ENCODE results near the gene SMPD4. TPM values are rescaled to one million over a fixed set of nuclear protein-coding genes. Genes with fewer than 3 reads are reported as not detected.
"Not testable (repeated sequence)": the region's sequence is repeated elsewhere in the genome, so short reads cannot be mapped to it uniquely, and the experiment has no call there.

Gene SMPD4
- polyA plus RNA-seq, 4 donors: 23.8 to 46.7 (median 32.6) TPM

- H3K27ac ChIP-seq (ENCODE audit: low read depth in 1 of 3, low read length in 2 of 3); H3K27me3 ChIP-seq (ENCODE audit: control insufficient read depth in 3 of 3, insufficient read depth in 3 of 3, low read length in 3 of 3); H3K4me1 ChIP-seq (ENCODE audit: control insufficient read depth in 3 of 3, insufficient read depth in 2 of 3, low read depth in 1 of 3, low read length in 2 of 3); DNase-seq; H3K9me3 ChIP-seq (ENCODE audit: control insufficient read depth in 2 of 2, insufficient read depth in 1 of 2, low read depth in 1 of 2, low read length in 1 of 2); FAIRE-seq; H3K4me3 ChIP-seq (ENCODE audit: low read depth in 1 of 3, low read length in 3 of 3): not testable (repeated sequence)
- H3K36me3 ChIP-seq (ENCODE audit: control insufficient read depth in 3 of 3, insufficient read depth in 2 of 3, low read depth in 1 of 3, low read length in 3 of 3): peaks cover 0 to 23% (median 0%) of the 10 kb centered on the region in 3 donors
- WGBS, 3 donors: 91 to 95% (median 93%) methylated on average over 6 of the region's 6 CpGs
Measured at GRCh38 chr2:130191319-130191718, 9.9 kb upstream of the SMPD4 start.

- FAIRE-seq (no peak), DNase-seq (no peak)
- Histone ChIP-seq H3K36me3 (ENCODE audit: control insufficient read depth in 3 of 3, insufficient read depth in 2 of 3, low read depth in 1 of 3, low read length in 3 of 3) (peaks cover 0 to 29% (median 0%) of the 10 kb centered on the region in 3 donors), H3K4me3 (ENCODE audit: low read depth in 1 of 3, low read length in 3 of 3) (no peak overlapping the region), H3K27me3 (ENCODE audit: control insufficient read depth in 3 of 3, insufficient read depth in 3 of 3, low read length in 3 of 3) (no peaks in the 10 kb centered on the region), H3K4me1 (ENCODE audit: control insufficient read depth in 3 of 3, insufficient read depth in 2 of 3, low read depth in 1 of 3, low read length in 2 of 3) (no peaks in the 10 kb centered on the region), H3K27ac (ENCODE audit: low read depth in 1 of 3, low read length in 2 of 3) (no peak overlapping the region), H3K9me3 (ENCODE audit: control insufficient read depth in 2 of 2, insufficient read depth in 1 of 2, low read depth in 1 of 2, low read length in 1 of 2) (no peaks in the 10 kb centered on the region)
- 76 to 91% (median 86%) methylated on average over 15 of the region's 15 CpGs for WGBS, 3 donors
Measured at GRCh38 chr2:130190237-130190636, 8.8 kb upstream of the SMPD4 start.

GRCh38 chr2:130188958-130189357 lies 7.6 kb upstream of the SMPD4 start:
- not testable (repeated sequence) for H3K4me1 ChIP-seq (ENCODE audit: control insufficient read depth in 3 of 3, insufficient read depth in 2 of 3, low read depth in 1 of 3, low read length in 2 of 3); DNase-seq; H3K4me3 ChIP-seq (ENCODE audit: low read depth in 1 of 3, low read length in 3 of 3); H3K27ac ChIP-seq (ENCODE audit: low read depth in 1 of 3, low read length in 2 of 3); H3K9me3 ChIP-seq (ENCODE audit: control insufficient read depth in 2 of 2, insufficient read depth in 1 of 2, low read depth in 1 of 2, low read length in 1 of 2); H3K27me3 ChIP-seq (ENCODE audit: control insufficient read depth in 3 of 3, insufficient read depth in 3 of 3, low read length in 3 of 3); FAIRE-seq
- 79 to 91% (median 83%) methylated on average over 3 to 4 of the region's 4 CpGs for WGBS, 3 donors
- H3K36me3 ChIP-seq (ENCODE audit: control insufficient read depth in 3 of 3, insufficient read depth in 2 of 3, low read depth in 1 of 3, low read length in 3 of 3): peaks cover 0 to 38% (median 0%) of the 10 kb centered on the region in 3 donors

- 91 to 92% (median 91%) methylated on average over 17 of the region's 17 CpGs for WGBS, 3 donors
- not testable (repeated sequence) for FAIRE-seq; H3K4me3 ChIP-seq (ENCODE audit: low read depth in 1 of 3, low read length in 3 of 3); H3K27ac ChIP-seq (ENCODE audit: low read depth in 1 of 3, low read length in 2 of 3); H3K27me3 ChIP-seq (ENCODE audit: control insufficient read depth in 3 of 3, insufficient read depth in 3 of 3, low read length in 3 of 3); DNase-seq; H3K9me3 ChIP-seq (ENCODE audit: control insufficient read depth in 2 of 2, insufficient read depth in 1 of 2, low read depth in 1 of 2, low read length in 1 of 2)
- H3K4me1 ChIP-seq (ENCODE audit: control insufficient read depth in 3 of 3, insufficient read depth in 2 of 3, low read depth in 1 of 3, low read length in 2 of 3): peaks cover 0 to 14% (median 0%) of the 10 kb centered on the region in 3 donors
- H3K36me3 ChIP-seq (ENCODE audit: control insufficient read depth in 3 of 3, insufficient read depth in 2 of 3, low read depth in 1 of 3, low read length in 3 of 3): peaks cover 0 to 43% (median 0%) of the 10 kb centered on the region in 3 donors
Measured at GRCh38 chr2:130187859-130188792, 6.7 kb upstream of the SMPD4 start.

GRCh38 chr2:130187268-130187667 lies 5.9 kb upstream of the SMPD4 start:
- FAIRE-seq: no peak
- WGBS, 3 donors: 70 to 78% (median 78%) methylated on average over 7 to 8 of the region's 8 CpGs

GRCh38 chr2:130186391-130186790 lies 5.0 kb upstream of the SMPD4 start:
- Histone ChIP-seq H3K4me1 (ENCODE audit: control insufficient read depth in 3 of 3, insufficient read depth in 2 of 3, low read depth in 1 of 3, low read length in 2 of 3) (peaks cover 0 to 14% (median 3%) of the 10 kb centered on the region in 3 donors), H3K9me3 (ENCODE audit: control insufficient read depth in 2 of 2, insufficient read depth in 1 of 2, low read depth in 1 of 2, low read length in 1 of 2) (no peaks in the 10 kb centered on the region), H3K27me3 (ENCODE audit: control insufficient read depth in 3 of 3, insufficient read depth in 3 of 3, low read length in 3 of 3) (no peaks in the 10 kb centered on the region), H3K36me3 (ENCODE audit: control insufficient read depth in 3 of 3, insufficient read depth in 2 of 3, low read depth in 1 of 3, low read length in 3 of 3) (peaks cover 0 to 41% (median 0%) of the 10 kb centered on the region in 3 donors), H3K4me3 (ENCODE audit: low read depth in 1 of 3, low read length in 3 of 3) (no peak overlapping the region), H3K27ac (ENCODE audit: low read depth in 1 of 3, low read length in 2 of 3) (no peak overlapping the region)
- FAIRE-seq: no peak
- 87 to 91% (median 88%) methylated on average over 5 of the region's 5 CpGs for WGBS, 3 donors
- no peak for DNase-seq

More at GRCh38 chr2:130187268-130187667, 5.9 kb upstream of the SMPD4 start:
- no peak overlapping the region for H3K4me3 ChIP-seq (ENCODE audit: low read depth in 1 of 3, low read length in 3 of 3)
- H3K27ac ChIP-seq (ENCODE audit: low read depth in 1 of 3, low read length in 2 of 3): no peak overlapping the region
- H3K27me3 ChIP-seq (ENCODE audit: control insufficient read depth in 3 of 3, insufficient read depth in 3 of 3, low read length in 3 of 3): no peaks in the 10 kb centered on the region
- H3K36me3 ChIP-seq (ENCODE audit: control insufficient read depth in 3 of 3, insufficient read depth in 2 of 3, low read depth in 1 of 3, low read length in 3 of 3): peaks cover 0 to 43% (median 0%) of the 10 kb centered on the region in 3 donors
- no peak for DNase-seq
- H3K4me1 ChIP-seq (ENCODE audit: control insufficient read depth in 3 of 3, insufficient read depth in 2 of 3, low read depth in 1 of 3, low read length in 2 of 3): peaks cover 0 to 14% (median 3%) of the 10 kb centered on the region in 3 donors
- H3K9me3 ChIP-seq (ENCODE audit: control insufficient read depth in 2 of 2, insufficient read depth in 1 of 2, low read depth in 1 of 2, low read length in 1 of 2): no peaks in the 10 kb centered on the region

DNA sequence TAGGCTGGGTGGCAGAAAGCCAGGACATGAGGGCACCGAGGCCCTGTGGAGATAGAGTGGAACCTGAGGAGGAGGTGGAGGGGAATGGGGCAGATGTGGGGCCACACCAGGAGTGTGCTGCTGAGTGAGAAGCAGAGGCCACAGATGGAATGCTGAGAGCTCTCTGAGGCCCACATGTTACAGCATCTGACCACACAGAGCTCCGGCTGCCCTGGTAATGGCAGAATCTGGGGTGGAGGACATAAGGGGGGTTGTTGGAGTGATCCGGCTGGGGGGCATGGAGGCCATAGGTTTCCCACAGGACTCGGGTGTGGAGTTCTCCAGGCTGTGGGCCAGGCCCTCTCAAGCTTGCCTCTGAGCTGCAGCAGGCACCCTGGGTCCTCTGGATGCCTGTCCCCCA lies 4.5 kb upstream of the SMPD4 start:
- DNase-seq: no peak
- Histone ChIP-seq H3K4me1 (ENCODE audit: control insufficient read depth in 3 of 3, insufficient read depth in 2 of 3, low read depth in 1 of 3, low read length in 2 of 3) (peaks cover 0 to 14% (median 3%) of the 10 kb centered on the region in 3 donors), H3K9me3 (ENCODE audit: control insufficient read depth in 2 of 2, insufficient read depth in 1 of 2, low read depth in 1 of 2, low read length in 1 of 2) (no peaks in the 10 kb centered on the region), H3K27ac (ENCODE audit: low read depth in 1 of 3, low read length in 2 of 3) (no peak overlapping the region), H3K27me3 (ENCODE audit: control insufficient read depth in 3 of 3, insufficient read depth in 3 of 3, low read length in 3 of 3) (no peaks in the 10 kb centered on the region), H3K4me3 (ENCODE audit: low read depth in 1 of 3, low read length in 3 of 3) (no peak overlapping the region), H3K36me3 (ENCODE audit: control insufficient read depth in 3 of 3, insufficient read depth in 2 of 3, low read depth in 1 of 3, low read length in 3 of 3) (peaks cover 0 to 36% (median 0%) of the 10 kb centered on the region in 3 donors)
- WGBS, 3 donors: 76 to 86% (median 82%) methylated on average over 3 to 4 of the region's 4 CpGs
- no peak for FAIRE-seq

DNA sequence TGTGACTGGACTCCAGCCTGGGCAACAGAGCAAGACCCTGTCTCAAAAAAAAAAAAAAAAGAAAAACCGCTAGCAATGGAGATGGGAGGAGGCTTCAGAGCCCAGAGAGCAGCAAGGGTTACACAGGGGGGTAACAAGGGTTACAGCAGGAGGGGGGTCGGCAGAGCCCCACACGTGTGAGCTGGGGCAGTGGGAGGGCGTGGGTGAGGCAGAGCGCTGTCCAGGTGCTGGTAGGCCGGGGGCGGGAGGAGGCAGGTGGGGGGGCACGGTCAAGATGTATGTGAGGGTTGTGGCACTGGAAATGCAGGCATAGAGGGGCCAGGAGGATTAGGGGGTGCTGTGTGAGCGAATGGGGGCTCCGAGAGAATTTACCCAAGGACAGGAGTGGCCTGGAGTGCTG lies 4.0 kb upstream of the SMPD4 start:
- Histone ChIP-seq H3K36me3 (ENCODE audit: control insufficient read depth in 3 of 3, insufficient read depth in 2 of 3, low read depth in 1 of 3, low read length in 3 of 3) (peaks cover 0 to 35% (median 0%) of the 10 kb centered on the region in 3 donors), H3K27me3 (ENCODE audit: control insufficient read depth in 3 of 3, insufficient read depth in 3 of 3, low read length in 3 of 3) (no peaks in the 10 kb centered on the region), H3K4me3 (ENCODE audit: low read depth in 1 of 3, low read length in 3 of 3) (no peak overlapping the region), H3K9me3 (ENCODE audit: control insufficient read depth in 2 of 2, insufficient read depth in 1 of 2, low read depth in 1 of 2, low read length in 1 of 2) (no peaks in the 10 kb centered on the region), H3K27ac (ENCODE audit: low read depth in 1 of 3, low read length in 2 of 3) (no peak overlapping the region), H3K4me1 (ENCODE audit: control insufficient read depth in 3 of 3, insufficient read depth in 2 of 3, low read depth in 1 of 3, low read length in 2 of 3) (peaks cover 3 to 17% (median 4%) of the 10 kb centered on the region in 3 donors)
- WGBS, 3 donors: 85 to 94% (median 91%) methylated on average over 9 to 10 of the region's 10 CpGs
- DNase-seq: no peak
- no peak for FAIRE-seq

All from small intestine (tissue), 7 donors.